Measurements from ENCODE around the gene RASA3.

Gene RASA3

GRCh38 chr13:114110091-114110829, 22.2 kb downstream of the RASA3 start:
- Histone ChIP-seq H3K9ac (ENCODE audit: low read length) (no peak overlapping the region), H3K4me3 (ENCODE audit: low read depth, low read length) (no peak overlapping the region), H3K27me3 (ENCODE audit: control insufficient read depth, insufficient read depth, low read length) (no peaks in the 10 kb centered on the region), H3K9me3 (ENCODE audit: control insufficient read depth, insufficient read depth, low read depth, low read length) (no peaks in the 10 kb centered on the region), H3K27ac (ENCODE audit: low read depth, low read length) (no peak overlapping the region), H3K4me1 (ENCODE audit: control insufficient read depth, insufficient read depth, low read length) (peaks cover 59% of the 10 kb centered on the region), H3K36me3 (ENCODE audit: control insufficient read depth, insufficient read depth, low read length) (no peaks in the 10 kb centered on the region)

GRCh38 chr13:114109641-114110041, 22.8 kb downstream of the RASA3 start:
- Histone ChIP-seq H3K4me3 (ENCODE audit: low read depth, low read length) (no peak overlapping the region), H3K9me3 (ENCODE audit: control insufficient read depth, insufficient read depth, low read depth, low read length) (no peaks in the 10 kb centered on the region), H3K36me3 (ENCODE audit: control insufficient read depth, insufficient read depth, low read length) (no peaks in the 10 kb centered on the region), H3K27ac (ENCODE audit: low read depth, low read length) (no peak overlapping the region), H3K27me3 (ENCODE audit: control insufficient read depth, insufficient read depth, low read length) (no peaks in the 10 kb centered on the region), H3K9ac (ENCODE audit: low read length) (no peak overlapping the region), H3K4me1 (ENCODE audit: control insufficient read depth, insufficient read depth, low read length) (peaks cover 57% of the 10 kb centered on the region)

- Histone ChIP-seq H3K4me3 (ENCODE audit: low read depth, low read length) (no peak overlapping the region), H3K36me3 (ENCODE audit: control insufficient read depth, insufficient read depth, low read length) (no peaks in the 10 kb centered on the region), H3K9ac (ENCODE audit: low read length) (no peak overlapping the region), H3K9me3 (ENCODE audit: control insufficient read depth, insufficient read depth, low read depth, low read length) (no peaks in the 10 kb centered on the region), H3K4me1 (ENCODE audit: control insufficient read depth, insufficient read depth, low read length) (peaks cover 52% of the 10 kb centered on the region), H3K27me3 (ENCODE audit: control insufficient read depth, insufficient read depth, low read length) (no peaks in the 10 kb centered on the region), H3K27ac (ENCODE audit: low read depth, low read length) (no peak overlapping the region)
Observed at GRCh38 chr13:114108894-114109293, 23.5 kb downstream of the RASA3 start.

GRCh38 chr13:114108141-114108761, 24.2 kb downstream of the RASA3 start:
- Histone ChIP-seq H3K9ac (ENCODE audit: low read length) (no peak overlapping the region), H3K4me3 (ENCODE audit: low read depth, low read length) (no peak overlapping the region), H3K4me1 (ENCODE audit: control insufficient read depth, insufficient read depth, low read length) (peaks cover 51% of the 10 kb centered on the region), H3K36me3 (ENCODE audit: control insufficient read depth, insufficient read depth, low read length) (no peaks in the 10 kb centered on the region), H3K27ac (ENCODE audit: low read depth, low read length) (no peak overlapping the region), H3K9me3 (ENCODE audit: control insufficient read depth, insufficient read depth, low read depth, low read length) (no peaks in the 10 kb centered on the region), H3K27me3 (ENCODE audit: control insufficient read depth, insufficient read depth, low read length) (no peaks in the 10 kb centered on the region)

GRCh38 chr13:114107686-114108081, 24.7 kb downstream of the RASA3 start:
- Histone ChIP-seq H3K27ac (ENCODE audit: low read depth, low read length) (no peak overlapping the region), H3K9ac (ENCODE audit: low read length) (no peak overlapping the region), H3K4me1 (ENCODE audit: control insufficient read depth, insufficient read depth, low read length) (peaks cover 45% of the 10 kb centered on the region), H3K4me3 (ENCODE audit: low read depth, low read length) (no peak overlapping the region), H3K36me3 (ENCODE audit: control insufficient read depth, insufficient read depth, low read length) (no peaks in the 10 kb centered on the region), H3K27me3 (ENCODE audit: control insufficient read depth, insufficient read depth, low read length) (no peaks in the 10 kb centered on the region), H3K9me3 (ENCODE audit: control insufficient read depth, insufficient read depth, low read depth, low read length) (no peaks in the 10 kb centered on the region)

- Histone ChIP-seq H3K9ac (ENCODE audit: low read length) (no peak overlapping the region), H3K27me3 (ENCODE audit: control insufficient read depth, insufficient read depth, low read length) (no peaks in the 10 kb centered on the region), H3K9me3 (ENCODE audit: control insufficient read depth, insufficient read depth, low read depth, low read length) (no peaks in the 10 kb centered on the region), H3K4me3 (ENCODE audit: low read depth, low read length) (no peak overlapping the region), H3K36me3 (ENCODE audit: control insufficient read depth, insufficient read depth, low read length) (no peaks in the 10 kb centered on the region), H3K27ac (ENCODE audit: low read depth, low read length) (no peak overlapping the region), H3K4me1 (ENCODE audit: control insufficient read depth, insufficient read depth, low read length) (peaks cover 40% of the 10 kb centered on the region)
Observed at GRCh38 chr13:114106991-114107685, 25.3 kb downstream of the RASA3 start.

- Histone ChIP-seq H3K27me3 (ENCODE audit: control insufficient read depth, insufficient read depth, low read length) (no peaks in the 10 kb centered on the region), H3K9me3 (ENCODE audit: control insufficient read depth, insufficient read depth, low read depth, low read length) (no peaks in the 10 kb centered on the region), H3K4me1 (ENCODE audit: control insufficient read depth, insufficient read depth, low read length) (peaks cover 33% of the 10 kb centered on the region), H3K4me3 (ENCODE audit: low read depth, low read length) (no peak overlapping the region), H3K36me3 (ENCODE audit: control insufficient read depth, insufficient read depth, low read length) (no peaks in the 10 kb centered on the region), H3K27ac (ENCODE audit: low read depth, low read length) (no peak overlapping the region), H3K9ac (ENCODE audit: low read length) (no peak overlapping the region)
Observed at GRCh38 chr13:114106526-114106925, 25.9 kb downstream of the RASA3 start.

GRCh38 chr13:114105521-114106225, 26.8 kb downstream of the RASA3 start:
- no peak overlapping the region for H3K4me3 ChIP-seq (ENCODE audit: low read depth, low read length)
- no peaks in the 10 kb centered on the region for H3K9me3 ChIP-seq (ENCODE audit: control insufficient read depth, insufficient read depth, low read depth, low read length)
- no peak overlapping the region for H3K27ac ChIP-seq (ENCODE audit: low read depth, low read length)
- no peaks in the 10 kb centered on the region for H3K36me3 ChIP-seq (ENCODE audit: control insufficient read depth, insufficient read depth, low read length)
- H3K27me3 ChIP-seq (ENCODE audit: control insufficient read depth, insufficient read depth, low read length), result no peaks in the 10 kb centered on the region
- peaks cover 30% of the 10 kb centered on the region for H3K4me1 ChIP-seq (ENCODE audit: control insufficient read depth, insufficient read depth, low read length)
- H3K9ac ChIP-seq (ENCODE audit: low read length), result no peak overlapping the region

GRCh38 chr13:114104655-114105520, 27.5 kb downstream of the RASA3 start:
- no peaks in the 10 kb centered on the region for H3K36me3 ChIP-seq (ENCODE audit: control insufficient read depth, insufficient read depth, low read length)
- H3K27ac ChIP-seq (ENCODE audit: low read depth, low read length), result no peak overlapping the region
- no peak overlapping the region for H3K9ac ChIP-seq (ENCODE audit: low read length)
- H3K4me3 ChIP-seq (ENCODE audit: low read depth, low read length), result no peak overlapping the region
- H3K4me1 ChIP-seq (ENCODE audit: control insufficient read depth, insufficient read depth, low read length), result peaks cover 22% of the 10 kb centered on the region; the same call in 1 of the 2 replicates
- H3K27me3 ChIP-seq (ENCODE audit: control insufficient read depth, insufficient read depth, low read length), result no peaks in the 10 kb centered on the region
- H3K9me3 ChIP-seq (ENCODE audit: control insufficient read depth, insufficient read depth, low read depth, low read length), result no peaks in the 10 kb centered on the region
